ENCODE data around the gene TMEM39A.
A peak's percentile ranks its signal among the peaks of the same experiment; 100 is the strongest.

TMEM39A gene

DNA sequence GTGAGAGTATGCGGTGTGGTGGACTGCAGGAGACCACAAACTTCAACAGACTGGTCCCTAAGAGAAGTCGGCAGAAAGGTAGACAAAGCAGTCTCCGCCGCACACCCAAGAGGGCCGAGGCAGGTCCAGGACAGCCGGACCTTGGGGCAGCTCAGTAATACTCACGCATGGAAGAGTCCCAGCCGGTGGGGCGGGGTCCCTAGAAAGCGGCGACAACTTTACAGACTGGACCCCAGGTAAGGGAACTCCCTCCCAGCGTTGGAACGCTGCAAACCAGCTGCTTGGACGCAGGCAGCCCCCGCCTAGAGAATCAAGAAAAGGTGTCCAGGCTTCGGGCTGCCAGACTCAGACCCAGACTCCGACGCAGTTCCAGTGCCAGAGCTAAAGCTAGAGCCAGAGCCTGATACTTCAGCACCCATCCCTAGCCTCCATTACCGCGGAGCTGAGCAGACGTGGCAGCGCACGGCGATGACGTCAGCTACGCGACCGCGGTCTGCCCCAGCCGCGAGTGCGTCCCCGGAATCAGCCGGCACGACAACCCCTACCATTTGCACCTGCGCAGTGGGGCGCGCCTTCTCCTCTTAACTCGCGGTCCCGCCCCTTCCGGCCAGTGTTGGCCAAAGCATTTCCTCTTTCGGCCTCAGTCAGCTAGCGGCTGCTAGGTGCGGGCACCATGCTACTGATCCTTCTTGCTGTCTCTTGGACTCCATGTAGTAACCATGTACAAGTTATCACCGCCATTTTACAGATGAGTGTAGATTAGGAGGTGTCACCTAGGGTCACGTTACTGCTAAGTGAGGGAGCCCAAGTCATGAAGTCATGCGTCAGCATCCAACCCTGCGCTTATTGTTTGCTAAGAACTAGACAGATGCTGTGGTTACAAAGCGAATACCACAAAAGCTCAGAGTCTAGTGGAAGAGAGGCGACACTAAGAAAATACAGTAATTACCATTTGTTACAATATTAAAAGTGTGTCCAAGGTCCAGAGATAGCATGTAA is at the start of gene TMEM39A:
Gene TMEM39A (minus strand): TSS at position 445 of the 999 bp plus-strand sequence. CDS start 1,541 bp downstream, outside the sequence.
- peak; percentile 99 for DNase-seq

- DNase-seq = no peak
Observed at GRCh38 chr3:119510690-119511089, 47.3 kb upstream of the TMEM39A start.

DNA sequence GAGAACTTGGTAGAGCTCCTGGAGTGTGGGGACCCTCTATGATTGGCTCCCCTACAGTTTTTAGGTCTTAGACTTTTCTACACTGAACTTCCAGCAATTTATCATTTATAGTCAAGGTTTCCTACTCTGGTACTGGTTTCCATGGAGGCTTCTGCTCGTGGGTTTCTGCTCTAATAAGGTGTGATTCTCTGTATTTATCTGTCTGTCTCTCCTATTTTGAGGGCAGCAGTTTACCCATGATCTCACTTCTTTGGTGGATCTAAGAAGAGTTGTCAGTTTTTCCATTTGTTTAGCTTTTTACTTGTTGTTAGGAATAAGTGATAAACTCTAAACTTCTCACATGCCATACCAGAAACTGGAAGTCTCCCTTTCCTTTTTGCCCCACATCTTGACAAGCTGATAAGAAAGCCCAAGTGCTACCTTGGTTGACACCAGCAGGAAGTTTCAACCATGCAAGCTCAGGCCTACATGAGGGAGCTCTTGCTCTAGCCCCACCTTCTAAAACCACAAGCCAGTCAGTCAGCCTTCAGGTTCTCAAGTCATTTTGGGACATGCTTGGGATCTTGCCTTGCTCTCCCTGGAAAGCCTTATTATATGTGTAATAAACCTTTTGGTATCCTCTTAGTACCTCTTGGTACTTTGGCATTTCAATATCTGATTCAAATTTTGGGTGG is 44.9 kb upstream of the TMEM39A start:
- no peak for DNase-seq

DNA sequence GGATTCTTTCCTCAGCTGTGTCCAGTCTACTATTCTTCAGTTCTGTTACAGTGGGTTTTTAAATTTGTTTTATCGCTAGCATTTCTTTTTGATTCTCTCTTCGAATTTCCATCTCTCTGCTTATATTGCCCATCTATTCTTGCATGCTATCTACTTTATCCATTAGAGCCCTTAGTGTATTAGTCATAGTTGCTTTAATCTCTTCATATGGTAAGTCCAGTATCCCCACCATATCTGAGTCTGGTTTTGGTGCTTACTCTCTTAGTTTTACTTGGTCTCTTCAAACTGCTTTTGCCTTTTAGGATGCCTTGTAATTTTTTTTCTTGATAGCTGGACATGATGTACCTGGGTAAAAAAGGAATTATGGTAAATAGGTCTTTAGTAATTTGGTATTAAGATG is 44.0 kb upstream of the TMEM39A start:
- DNase-seq = no peak

DNA sequence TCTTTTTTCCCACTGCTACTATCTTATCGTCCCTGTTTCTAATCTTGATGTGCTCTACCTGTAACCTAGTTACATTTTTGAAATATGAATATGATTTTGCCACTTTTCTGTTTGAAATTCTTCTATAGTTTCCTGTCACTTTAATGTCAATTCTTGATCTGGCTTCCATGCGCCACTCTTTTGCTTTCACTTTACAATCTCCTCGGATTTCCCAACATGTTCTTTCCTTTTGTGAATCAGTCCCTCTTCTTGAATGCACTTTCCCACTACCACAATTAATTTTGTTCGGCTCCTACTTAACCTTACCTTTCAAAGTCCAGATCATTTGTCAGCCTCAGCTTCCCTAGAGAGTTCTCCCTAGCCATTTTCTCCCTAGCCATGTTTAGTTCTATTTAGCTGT is 43.2 kb upstream of the TMEM39A start:
- no peak for DNase-seq

DNA sequence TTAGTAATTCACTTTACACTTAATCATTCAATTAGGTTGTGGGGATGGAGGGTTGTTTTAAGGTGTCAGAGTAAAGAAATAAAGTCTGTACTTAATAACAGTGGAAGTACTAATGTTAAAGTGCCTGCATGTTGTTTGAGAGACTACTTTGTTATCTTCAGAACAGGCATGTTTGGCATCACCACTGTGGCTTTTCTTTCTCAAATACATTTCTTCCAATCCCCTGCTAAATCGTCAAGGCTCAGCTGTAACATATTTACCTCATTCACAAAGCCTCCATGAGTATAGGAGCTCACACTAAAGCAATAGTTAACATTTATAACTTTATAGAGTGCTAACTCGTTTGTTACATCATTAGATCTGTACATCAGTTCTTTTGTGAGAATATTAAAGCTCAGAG is 37.5 kb upstream of the TMEM39A start:
- DNase-seq = no peak

DNA sequence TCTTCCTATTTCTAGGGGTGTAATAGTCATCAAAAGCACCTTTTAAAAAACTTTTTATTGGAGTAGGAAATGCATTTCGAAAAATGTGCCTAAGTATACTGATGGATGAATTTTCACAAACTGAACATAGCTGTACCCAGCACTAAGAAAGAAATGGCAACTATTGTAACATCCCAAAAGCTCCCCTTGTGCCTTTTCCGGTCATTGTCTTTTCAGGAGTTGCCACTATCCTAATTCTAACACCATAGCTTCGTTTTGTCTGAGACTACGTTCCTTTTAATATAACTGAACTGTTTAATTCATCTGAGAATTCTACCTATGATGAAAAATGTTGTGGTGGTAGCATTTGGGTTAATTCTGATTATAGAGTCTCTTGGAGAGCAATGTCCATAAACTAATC is 36.9 kb upstream of the TMEM39A start:
- no peak for DNase-seq

DNA sequence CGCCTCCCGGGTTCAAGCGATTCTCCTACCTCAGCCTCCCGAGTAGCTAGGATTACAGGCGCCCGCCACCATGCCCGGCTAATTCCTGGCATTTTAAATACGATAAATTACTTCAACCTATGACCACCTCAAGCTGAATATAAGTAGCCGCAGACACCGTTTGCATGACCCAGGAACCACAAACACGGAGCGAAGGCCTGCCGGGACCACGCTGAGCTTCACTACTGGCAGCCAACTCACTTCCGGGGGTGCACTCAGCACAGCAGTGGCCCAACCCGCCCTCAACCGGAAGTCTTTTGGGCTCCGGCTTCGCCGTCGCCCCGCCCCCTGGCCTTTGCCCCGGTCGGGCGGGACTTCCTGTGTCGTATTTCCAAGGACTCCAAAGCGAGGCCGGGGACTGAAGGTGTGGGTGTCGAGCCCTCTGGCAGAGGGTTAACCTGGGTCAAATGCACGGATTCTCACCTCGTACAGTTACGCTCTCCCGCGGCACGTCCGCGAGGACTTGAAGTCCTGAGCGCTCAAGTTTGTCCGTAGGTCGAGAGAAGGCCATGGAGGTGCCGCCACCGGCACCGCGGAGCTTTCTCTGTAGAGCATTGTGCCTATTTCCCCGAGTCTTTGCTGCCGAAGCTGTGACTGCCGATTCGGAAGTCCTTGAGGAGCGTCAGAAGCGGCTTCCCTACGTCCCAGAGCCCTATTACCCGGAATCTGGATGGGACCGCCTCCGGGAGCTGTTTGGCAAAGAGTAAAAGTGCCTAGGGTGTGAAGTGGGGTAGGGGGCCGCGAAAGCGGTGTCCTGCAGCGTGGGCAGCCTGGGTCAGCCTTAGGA is 35.0 kb upstream of the TMEM39A start, which contains the start of gene TIMMDC1:
Gene TIMMDC1 (plus strand): TSS at position 362 of the 826 bp plus-strand sequence. CDS start 187 bp downstream, at position 549.
- peak; percentile 96 for DNase-seq

GRCh38 chr3:119497820-119498185 is 34.4 kb upstream of the TMEM39A start:
- DNase-seq = no peak

- DNase-seq = no peak
Observed at GRCh38 chr3:119494597-119494996, 31.2 kb upstream of the TMEM39A start.

- DNase-seq = no peak
Observed at GRCh38 chr3:119492810-119493209, 29.4 kb upstream of the TMEM39A start.

DNA sequence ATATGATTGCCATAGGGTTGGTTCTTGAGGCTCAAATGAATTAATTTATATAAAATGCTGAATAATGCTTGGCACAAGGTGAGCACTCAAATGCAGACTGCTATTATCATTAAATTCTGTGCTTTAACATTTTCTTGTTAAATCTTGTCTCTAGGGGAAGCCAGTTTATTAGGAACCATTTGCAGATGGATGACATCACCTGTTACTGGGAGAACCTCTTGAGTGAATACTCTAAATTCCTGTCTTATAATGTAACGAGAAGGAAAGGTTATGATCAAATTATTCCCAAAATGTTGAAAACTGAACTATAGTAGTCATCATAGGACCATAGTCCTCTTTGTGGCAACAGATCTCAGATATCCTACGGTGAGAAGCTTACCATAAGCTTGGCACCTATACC is 28.7 kb upstream of the TMEM39A start:
- DNase-seq = no peak

- no peak for DNase-seq
Observed at GRCh38 chr3:119490153-119490552, 26.7 kb upstream of the TMEM39A start.

DNA sequence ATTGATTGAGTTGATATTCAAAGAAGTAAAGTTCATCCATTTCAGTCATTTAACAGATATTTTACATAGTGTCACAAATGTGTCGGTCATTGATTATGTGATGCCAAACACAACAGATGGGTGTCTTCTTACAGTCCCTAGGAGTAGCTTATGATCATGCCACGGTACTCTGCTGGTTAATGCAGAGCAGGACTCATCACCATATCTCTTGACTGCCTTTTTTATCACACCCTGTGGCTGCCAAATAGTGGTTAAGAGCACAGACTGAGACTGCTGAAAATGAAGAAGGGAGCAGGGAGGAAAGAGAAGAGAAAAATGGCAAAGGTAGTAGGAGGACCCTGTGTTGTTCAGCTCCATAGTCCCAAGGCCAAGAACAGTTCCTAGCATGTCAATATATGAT is 22.1 kb upstream of the TMEM39A start:
- no peak for DNase-seq

- DNase-seq = no peak
Observed at GRCh38 chr3:119483101-119483500, 19.7 kb upstream of the TMEM39A start.

GRCh38 chr3:119481079-119481478 is 17.7 kb upstream of the TMEM39A start:
- no peak for DNase-seq

GRCh38 chr3:119470866-119471265 is 7.5 kb upstream of the TMEM39A start:
- DNase-seq = no peak

DNA sequence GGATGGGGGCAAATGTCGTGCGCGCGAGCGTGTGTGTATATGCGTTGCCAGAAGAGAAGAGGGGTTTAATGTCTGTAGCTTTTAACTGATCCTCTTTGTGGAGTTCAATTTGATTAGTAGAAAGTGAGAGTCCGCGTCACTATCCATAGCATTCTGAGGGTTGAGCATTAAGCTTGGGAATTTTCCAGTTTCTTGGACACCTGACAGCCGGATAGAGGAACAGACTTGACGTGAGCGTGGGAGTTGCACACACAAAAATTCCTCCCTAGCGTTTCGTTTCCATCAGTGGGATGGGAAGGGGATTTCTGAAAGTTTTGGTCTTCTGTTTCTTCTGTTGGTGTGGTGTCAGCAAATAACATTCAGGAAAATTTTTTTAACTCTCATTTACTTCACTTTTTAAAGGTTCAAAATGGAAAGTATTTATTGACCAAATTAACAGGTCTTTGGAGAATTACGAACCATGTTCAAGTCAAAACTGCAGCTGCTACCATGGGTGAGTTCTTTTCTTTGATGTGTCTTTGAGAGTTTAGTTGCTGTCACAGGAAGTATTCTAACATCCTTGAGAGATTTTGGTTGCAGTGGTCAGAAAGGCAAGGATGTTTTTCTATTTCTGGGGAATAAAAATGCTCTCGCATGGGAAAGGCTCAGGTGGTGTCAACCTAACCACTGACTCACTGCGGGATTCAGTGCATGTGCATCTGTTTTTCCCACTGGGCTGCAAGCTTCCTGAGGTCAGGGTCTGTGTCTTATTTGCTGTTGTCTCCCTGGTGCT is 6.2 kb upstream of the TMEM39A start:
- no peak for DNase-seq

- no peak for DNase-seq
Observed at GRCh38 chr3:119468041-119468440, 4.6 kb upstream of the TMEM39A start.

- DNase-seq = no peak
Observed at GRCh38 chr3:119457246-119457645, 6.2 kb downstream of the TMEM39A start.

- no peak for DNase-seq
Observed at GRCh38 chr3:119456469-119456868, 6.9 kb downstream of the TMEM39A start.

DNA sequence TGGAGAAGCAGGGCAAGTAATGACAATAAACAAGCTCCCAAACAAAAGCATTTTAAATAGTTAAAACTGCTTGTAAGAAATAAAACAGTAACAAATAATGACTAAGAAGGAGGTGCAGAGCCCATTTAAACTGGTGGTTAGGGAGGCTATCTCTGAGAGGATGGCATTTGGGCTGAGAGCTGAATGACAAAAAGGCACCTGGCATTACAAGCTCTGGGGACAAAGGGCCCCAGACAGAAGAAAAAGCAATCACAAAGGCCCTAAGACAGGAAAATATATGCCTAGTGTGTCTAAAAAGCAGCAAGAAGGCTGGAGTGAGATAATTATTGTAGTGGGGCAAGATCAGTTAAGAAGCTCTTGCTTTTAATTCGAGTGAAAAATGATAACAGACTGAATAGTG is 9.6 kb downstream of the TMEM39A start:
- no peak for DNase-seq
